A549 (cell line): ENCODE data around the gene SLC29A3.

Source experiments
- CHD4 ChIP-seq: fragments of 200-600 bp; sonication (generic); IDR thresholded peaks from 2 replicates; pipeline ENCODE4 v1.6.1; 2016; ENCODE audit warnings: antibody characterized with exemption, mild to moderate bottlenecking, borderline replicate concordance
- EHF ChIP-seq: fragments of 250-450 bp; sonication (Bioruptor Pico); IDR thresholded peaks from 2 replicates; pipeline ENCODE4 v1.5.0; 2020; ENCODE audit warnings: mild to moderate bottlenecking
- EHMT2 ChIP-seq: fragments of 200-600 bp; sonication (generic); IDR thresholded peaks from 2 replicates; pipeline ENCODE4 v1.6.1; 2016; ENCODE audit warnings: antibody characterized with exemption, low read depth, mild to moderate bottlenecking, moderate library complexity
- EP300 ChIP-seq, 2 experiments: fragments of >200 bp; sonication (Bioruptor Twin); formaldehyde crosslinking; IDR thresholded peaks; 2 replicates in 1 of 2; 3 replicates in 1 of 2; pipeline ENCODE4 v1.6.1; 2016 to 2017
- JUN ChIP-seq, 2 experiments: fragments of >200 bp; sonication (Bioruptor Twin); formaldehyde crosslinking; IDR thresholded peaks; 2 replicates in 1 of 2; 3 replicates in 1 of 2; pipeline ENCODE4 v1.6.1; 2016 to 2017
- NR3C1 ChIP-seq: fragments of >200 bp; sonication (Bioruptor Twin); formaldehyde crosslinking; IDR thresholded peaks from 3 replicates; pipeline ENCODE4 v1.6.1; 2017
- POLR2A ChIP-seq: IDR thresholded peaks from 2 replicates; pipeline ENCODE4 v1.6.1; 2012; ENCODE audit warnings: mild to moderate bottlenecking, low read length
- POLR2AphosphoS2 ChIP-seq: conservative IDR thresholded peaks from 2 replicates; pipeline ENCODE4 v1.6.1; 2012; ENCODE audit warnings: low read length, improper control_type of control experiment, inconsistent platforms
- RAD21 ChIP-seq, 2 experiments: fragments of >200 bp in 1 of 2; sonication (Bioruptor Twin) in 1 of 2; formaldehyde crosslinking in 1 of 2; IDR thresholded peaks in 1 of 2; conservative IDR thresholded peaks in 1 of 2; 2 replicates in 1 of 2; 3 replicates in 1 of 2; pipeline ENCODE4 v1.6.1; 2012 to 2018; ENCODE audit warnings: inconsistent platforms in 1 of 2
- RFX5 ChIP-seq: fragments of 450-650 bp; IDR thresholded peaks from 2 replicates; pipeline ENCODE4 v1.7.1; 2014; ENCODE audit warnings: antibody characterized with exemption, mild to moderate bottlenecking, moderate library complexity
- TF ChIP-seq, protein P1 (sequence below): fragments of >200 bp; sonication (Bioruptor Twin); formaldehyde crosslinking; IDR thresholded peaks from 3 replicates; pipeline ENCODE4 v1.5.1; 2016

DNA sequence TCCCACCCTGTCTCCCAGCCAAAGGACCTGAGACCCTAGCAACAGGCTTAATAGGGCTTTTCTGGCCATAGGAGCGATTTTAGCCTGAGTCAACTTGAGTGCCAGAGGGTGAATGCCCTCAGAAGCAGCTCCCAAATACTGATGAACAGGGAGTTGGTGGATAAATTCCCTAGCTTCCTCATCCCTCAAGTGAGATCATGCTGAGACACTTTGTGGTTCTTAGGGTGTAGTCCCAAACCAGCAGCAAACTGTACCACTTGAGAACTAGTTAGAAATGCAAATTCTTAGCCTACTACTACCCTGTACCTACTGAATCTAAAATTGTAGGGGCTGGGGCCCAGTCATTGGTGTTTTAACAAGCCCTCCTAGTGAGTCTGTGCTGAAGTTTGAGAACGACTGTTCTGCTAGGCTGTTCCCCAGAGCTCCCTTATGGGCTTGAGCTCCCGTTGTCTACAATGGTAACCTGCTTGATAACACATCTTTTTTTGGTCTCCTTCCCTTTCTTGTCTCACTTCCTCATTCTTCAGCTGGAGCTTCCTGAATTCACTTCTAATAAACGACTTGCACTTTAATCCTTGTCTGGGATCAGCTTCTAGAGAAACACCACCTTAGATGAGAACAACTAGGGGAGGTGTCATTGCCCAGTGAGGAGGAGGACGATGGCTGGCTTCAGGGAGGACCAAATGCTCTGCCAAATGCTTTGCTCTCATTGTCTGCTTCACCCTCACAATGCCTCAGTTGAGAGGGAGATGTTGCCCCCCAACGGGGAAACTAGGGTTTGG, 59.5 kb downstream of the SLC29A3 start:
- TF ChIP-seq, protein P1, sequence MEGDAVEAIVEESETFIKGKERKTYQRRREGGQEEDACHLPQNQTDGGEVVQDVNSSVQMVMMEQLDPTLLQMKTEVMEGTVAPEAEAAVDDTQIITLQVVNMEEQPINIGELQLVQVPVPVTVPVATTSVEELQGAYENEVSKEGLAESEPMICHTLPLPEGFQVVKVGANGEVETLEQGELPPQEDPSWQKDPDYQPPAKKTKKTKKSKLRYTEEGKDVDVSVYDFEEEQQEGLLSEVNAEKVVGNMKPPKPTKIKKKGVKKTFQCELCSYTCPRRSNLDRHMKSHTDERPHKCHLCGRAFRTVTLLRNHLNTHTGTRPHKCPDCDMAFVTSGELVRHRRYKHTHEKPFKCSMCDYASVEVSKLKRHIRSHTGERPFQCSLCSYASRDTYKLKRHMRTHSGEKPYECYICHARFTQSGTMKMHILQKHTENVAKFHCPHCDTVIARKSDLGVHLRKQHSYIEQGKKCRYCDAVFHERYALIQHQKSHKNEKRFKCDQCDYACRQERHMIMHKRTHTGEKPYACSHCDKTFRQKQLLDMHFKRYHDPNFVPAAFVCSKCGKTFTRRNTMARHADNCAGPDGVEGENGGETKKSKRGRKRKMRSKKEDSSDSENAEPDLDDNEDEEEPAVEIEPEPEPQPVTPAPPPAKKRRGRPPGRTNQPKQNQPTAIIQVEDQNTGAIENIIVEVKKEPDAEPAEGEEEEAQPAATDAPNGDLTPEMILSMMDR: no peak
- TF ChIP-seq EHF (CRISPR knock-in tag) (no peak), NR3C1 (no peak), RAD21 (conservative IDR thresholded peaks at IDR 0.05 in 1 of 2, IDR thresholded peaks at IDR 0.05 in 1 of 2) (no peak), EHMT2 (no peak), CHD4 (no peak), POLR2AphosphoS2 (no peak), EP300 (IDR thresholded peaks at IDR 0.05) (no peak), POLR2A (no peak), JUN (IDR thresholded peaks at IDR 0.05) (no peak), RFX5 (no peak)
